Loucy (cell line): ENCODE results near the gene IGF2BP1.

ENCODE experiments used
- CTCF ChIP-seq: fragments of 200-600 bp; sonication (generic); conservative IDR thresholded peaks from 2 replicates; pipeline ENCODE4 v1.5.1; 2014; ENCODE audit warnings: mild to moderate bottlenecking, antibody characterized with exemption, low read length
- EZH2phosphoT487 ChIP-seq: fragments of 200-600 bp; IDR thresholded peaks from 2 replicates; pipeline ENCODE4 v1.6.1; 2018; ENCODE audit warnings: antibody characterized with exemption, mild to moderate bottlenecking, moderate library complexity, borderline replicate concordance

DNA sequence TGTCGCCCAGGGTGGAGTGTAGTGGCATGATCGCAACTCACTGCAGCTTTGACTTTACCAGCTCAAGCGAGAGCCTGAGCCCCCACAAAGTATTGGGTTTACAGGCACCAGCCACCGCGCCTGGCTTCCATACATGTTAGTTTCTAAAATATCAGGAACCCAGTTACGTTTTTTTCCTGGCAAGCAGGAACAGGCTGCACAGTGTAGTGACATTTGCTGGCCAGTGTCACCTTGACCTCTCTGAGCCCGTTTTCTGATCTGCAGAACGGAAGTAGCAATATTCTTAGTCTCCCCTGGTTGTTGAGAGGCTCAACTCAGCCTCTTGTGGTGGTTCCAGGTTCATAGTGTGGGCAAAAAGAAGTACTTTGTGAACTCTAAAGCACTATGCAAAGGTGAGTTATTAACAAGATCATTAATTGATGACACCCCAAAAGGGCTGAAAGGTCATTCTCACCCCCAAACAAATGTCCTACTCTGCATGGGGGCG lies 15.6 kb downstream of the IGF2BP1 start:
- TF ChIP-seq CTCF (no peak), EZH2phosphoT487 (no peak)
